Brain pericyte (primary cell): ENCODE data around the gene BDH2.
A peak's percentile ranks its signal among the peaks of the same experiment; 100 is the strongest.

Source experiments
- DNase-seq: peaks from one replicate; pipeline ENCODE4 v3.0.0-alpha.2; 2012; ENCODE audit warnings: low read depth, low spot score

The BDH2 gene

GRCh38 chr4:103099691-103100392 lies at the start of gene BDH2:
TSS of gene BDH2 (minus strand) at chr4:103099834. CDS start at chr4:103096254, 3,580 bp downstream.
- peak; percentile 74 for DNase-seq

GRCh38 chr4:103144926-103145325 lies 45.3 kb upstream of the BDH2 start:
- no peak for DNase-seq

- no peak for DNase-seq
Observed at GRCh38 chr4:103137446-103137827, 37.8 kb upstream of the BDH2 start.

GRCh38 chr4:103136671-103137445 lies 37.2 kb upstream of the BDH2 start:
- DNase-seq, result no peak

GRCh38 chr4:103129174-103129573 lies 29.5 kb upstream of the BDH2 start:
- no peak for DNase-seq

- DNase-seq, result no peak
Observed at GRCh38 chr4:103126126-103126525, 26.5 kb upstream of the BDH2 start.

GRCh38 chr4:103123114-103123513 lies 23.5 kb upstream of the BDH2 start:
- no peak for DNase-seq

- DNase-seq, result no peak
Observed at GRCh38 chr4:103118166-103118565, 18.5 kb upstream of the BDH2 start.

GRCh38 chr4:103111598-103111997 lies 12.0 kb upstream of the BDH2 start:
- no peak for DNase-seq

- DNase-seq, result no peak
Observed at GRCh38 chr4:103108542-103108941, 8.9 kb upstream of the BDH2 start.

- DNase-seq, result no peak
Observed at GRCh38 chr4:103105558-103106356, 6.1 kb upstream of the BDH2 start.

- no peak for DNase-seq
Observed at GRCh38 chr4:103104886-103105285, 5.3 kb upstream of the BDH2 start.

- no peak for DNase-seq
Observed at GRCh38 chr4:103100691-103101090, 1.1 kb upstream of the BDH2 start.

- DNase-seq, result no peak
Observed at GRCh38 chr4:103098756-103099440, 736 bp downstream of the BDH2 start.

GRCh38 chr4:103098341-103098740 lies 1.3 kb downstream of the BDH2 start:
- no peak for DNase-seq

GRCh38 chr4:103097112-103097511 lies 2.5 kb downstream of the BDH2 start:
- no peak for DNase-seq

GRCh38 chr4:103095080-103095479 lies 4.6 kb downstream of the BDH2 start:
- no peak for DNase-seq

GRCh38 chr4:103092245-103092644 lies 7.4 kb downstream of the BDH2 start:
- DNase-seq, result no peak

- DNase-seq, result no peak
Observed at GRCh38 chr4:103091601-103092223, 7.9 kb downstream of the BDH2 start.

GRCh38 chr4:103089481-103089880 lies 10.2 kb downstream of the BDH2 start:
- no peak for DNase-seq

GRCh38 chr4:103086551-103086950 lies 13.1 kb downstream of the BDH2 start:
- no peak for DNase-seq
